Measurements from ENCODE around the gene VPS13D. TPM values are rescaled to one million over a fixed set of nuclear protein-coding genes. Genes with fewer than 3 reads are reported as not detected.
A peak's percentile ranks its signal among the peaks of the same experiment; 100 is the strongest.
"Not testable (repeated sequence)": the region's sequence is repeated elsewhere in the genome, so short reads cannot be mapped to it uniquely, and the experiment has no call there.

Gene VPS13D
- total RNA-seq, 1 donor from 2014 or later: 36.8 TPM

GRCh38 chr1:12529640-12530174 is 299.9 kb downstream of the VPS13D start:
- no peak for DNase-seq (ENCODE audit: extremely low read depth, low read depth, low spot score)

GRCh38 chr1:12530462-12531178 is 300.8 kb downstream of the VPS13D start:
- DNase-seq (ENCODE audit: extremely low read depth, low read depth, low spot score): no peak

GRCh38 chr1:12531179-12531499 is 301.3 kb downstream of the VPS13D start:
- DNase-seq (ENCODE audit: extremely low read depth, low read depth, low spot score): no peak

- no peak for DNase-seq (ENCODE audit: extremely low read depth, low read depth, low spot score)
Measured at GRCh38 chr1:12532405-12533315, 302.8 kb downstream of the VPS13D start.

GRCh38 chr1:12536023-12536639 is 306.3 kb downstream of the VPS13D start:
- DNase-seq (ENCODE audit: extremely low read depth, low read depth, low spot score): no peak

- DNase-seq (ENCODE audit: extremely low read depth, low read depth, low spot score): no peak
Measured at GRCh38 chr1:12537294-12537693, 307.5 kb downstream of the VPS13D start.

- no peak for DNase-seq (ENCODE audit: extremely low read depth, low read depth, low spot score)
Measured at GRCh38 chr1:12537906-12538461, 308.2 kb downstream of the VPS13D start.

GRCh38 chr1:12538536-12538935 is 308.7 kb downstream of the VPS13D start:
- not testable (repeated sequence) for DNase-seq (ENCODE audit: extremely low read depth, low read depth, low spot score)

- DNase-seq (ENCODE audit: extremely low read depth, low read depth, low spot score): no peak
Measured at GRCh38 chr1:12539320-12539704, 309.5 kb downstream of the VPS13D start.

- peak; percentile 36 for DNase-seq (ENCODE audit: extremely low read depth, low read depth, low spot score)
Measured at GRCh38 chr1:12539705-12540579, 310.1 kb downstream of the VPS13D start.

GRCh38 chr1:12540580-12541273 is 310.9 kb downstream of the VPS13D start:
- DNase-seq (ENCODE audit: extremely low read depth, low read depth, low spot score): no peak

- DNase-seq (ENCODE audit: extremely low read depth, low read depth, low spot score): no peak
Measured at GRCh38 chr1:12541274-12542137, 311.7 kb downstream of the VPS13D start.

GRCh38 chr1:12542138-12542465 is 312.3 kb downstream of the VPS13D start:
- no peak for DNase-seq (ENCODE audit: extremely low read depth, low read depth, low spot score)

- no peak for DNase-seq (ENCODE audit: extremely low read depth, low read depth, low spot score)
Measured at GRCh38 chr1:12542616-12543592, 313.1 kb downstream of the VPS13D start.

- no peak for DNase-seq (ENCODE audit: extremely low read depth, low read depth, low spot score)
Measured at GRCh38 chr1:12543740-12544154, 313.9 kb downstream of the VPS13D start.

- DNase-seq (ENCODE audit: extremely low read depth, low read depth, low spot score): no peak
Measured at GRCh38 chr1:12544357-12544756, 314.5 kb downstream of the VPS13D start.

GRCh38 chr1:12544992-12545391 is 315.2 kb downstream of the VPS13D start:
- DNase-seq (ENCODE audit: extremely low read depth, low read depth, low spot score): no peak

All from glomerular endothelial cell (primary cell).